Stimulated activated CD8-positive, alpha-beta memory T cell treated with anti-CD3 and anti-CD28 coated beads, Interleukin-4, amount 100 ng/mL, for 24 hours (primary cell): ENCODE measurements around the gene PSMG4.

ENCODE experiments used
- DNase-seq: peaks from one replicate; pipeline ENCODE4 v3.0.0-alpha.2; 2020; ENCODE audit warnings: low read depth

The PSMG4 gene, protein sequence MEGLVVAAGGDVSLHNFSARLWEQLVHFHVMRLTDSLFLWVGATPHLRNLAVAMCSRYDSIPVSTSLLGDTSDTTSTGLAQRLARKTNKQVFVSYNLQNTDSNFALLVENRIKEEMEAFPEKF

DNA sequence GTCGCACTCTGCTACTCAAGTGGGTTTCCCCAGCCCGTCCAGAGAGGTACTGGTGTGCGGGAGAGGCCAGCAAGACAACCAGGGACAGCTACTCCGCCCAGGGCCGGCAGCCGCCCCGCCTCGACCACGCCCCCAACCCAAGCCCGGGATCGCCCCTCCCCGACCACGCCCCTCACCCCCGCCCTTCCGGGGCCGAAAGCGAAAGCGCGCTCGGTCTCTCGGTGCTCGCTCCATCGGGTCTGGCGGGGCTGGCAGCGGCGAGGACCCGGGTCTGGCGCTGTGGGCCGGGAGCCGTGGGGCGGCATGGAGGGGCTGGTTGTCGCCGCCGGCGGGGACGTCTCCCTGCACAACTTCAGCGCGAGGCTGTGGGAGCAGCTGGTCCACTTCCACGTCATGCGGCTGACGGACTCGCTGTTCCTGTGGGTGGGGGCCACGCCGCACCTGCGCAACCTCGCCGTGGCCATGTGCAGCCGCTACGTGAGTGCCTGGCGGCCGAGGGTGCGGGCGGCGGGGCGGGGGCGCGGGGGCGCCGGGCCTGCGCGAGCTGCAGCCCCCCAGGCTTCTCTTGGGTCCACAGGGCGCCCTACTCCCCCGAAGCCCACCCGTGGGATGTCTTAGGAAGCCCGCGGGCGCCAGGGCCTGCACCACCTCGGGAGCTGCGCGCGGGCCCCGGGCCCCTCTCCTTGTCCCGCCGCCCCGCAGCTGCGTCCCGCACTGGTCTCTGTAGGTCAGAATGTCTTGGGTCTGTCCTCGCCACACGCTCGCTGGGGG is at the start of gene PSMG4:
PSMG4 (plus strand) TSS at position 228 of the 771 bp plus-strand sequence; CDS start at position 304, 76 bp downstream.
- peak; percentile 92 for DNase-seq

DNA sequence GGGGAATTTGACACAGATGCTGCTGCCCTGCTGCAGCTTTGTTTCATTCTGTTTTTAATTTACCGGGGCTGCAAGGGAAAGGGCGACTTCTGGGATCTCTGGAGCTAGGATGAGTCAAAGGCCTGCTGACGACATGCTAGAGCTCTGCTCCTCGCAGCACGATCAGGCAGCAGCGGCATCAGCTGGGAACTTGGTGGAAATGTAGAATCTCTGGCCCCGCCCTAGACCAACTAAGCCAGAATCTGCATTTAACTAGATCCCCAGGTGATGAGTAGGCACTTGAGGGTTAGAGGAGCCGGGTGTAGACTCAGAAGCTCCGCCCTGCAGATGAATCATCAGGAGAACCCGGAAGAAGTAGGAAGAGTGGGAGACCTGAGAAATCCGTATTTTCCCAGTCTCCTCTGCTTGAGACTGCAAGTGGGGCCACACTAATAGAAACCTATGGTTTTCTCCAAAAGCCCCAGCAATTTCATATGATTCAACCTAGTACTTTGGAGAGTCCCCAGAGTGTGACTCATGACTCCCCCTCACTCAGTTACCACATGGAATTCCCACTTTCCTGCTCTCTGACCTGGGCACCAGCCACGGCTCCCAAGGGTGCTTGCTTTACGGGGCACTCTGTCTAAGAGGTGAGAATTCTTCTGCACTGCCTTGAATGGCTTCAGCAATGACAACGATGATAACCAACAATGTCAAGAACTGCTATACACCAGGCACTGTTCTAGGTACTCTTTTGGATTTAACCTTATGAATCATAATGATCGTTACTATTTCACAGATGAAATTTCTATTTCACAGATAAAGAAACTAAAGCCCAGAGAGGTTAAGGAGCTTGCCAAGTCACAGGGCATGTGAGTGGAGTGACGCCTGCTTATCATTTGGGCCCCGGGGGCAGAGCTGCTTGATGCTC is 49.4 kb upstream of the PSMG4 start:
- peak; percentile 40 for DNase-seq

DNA sequence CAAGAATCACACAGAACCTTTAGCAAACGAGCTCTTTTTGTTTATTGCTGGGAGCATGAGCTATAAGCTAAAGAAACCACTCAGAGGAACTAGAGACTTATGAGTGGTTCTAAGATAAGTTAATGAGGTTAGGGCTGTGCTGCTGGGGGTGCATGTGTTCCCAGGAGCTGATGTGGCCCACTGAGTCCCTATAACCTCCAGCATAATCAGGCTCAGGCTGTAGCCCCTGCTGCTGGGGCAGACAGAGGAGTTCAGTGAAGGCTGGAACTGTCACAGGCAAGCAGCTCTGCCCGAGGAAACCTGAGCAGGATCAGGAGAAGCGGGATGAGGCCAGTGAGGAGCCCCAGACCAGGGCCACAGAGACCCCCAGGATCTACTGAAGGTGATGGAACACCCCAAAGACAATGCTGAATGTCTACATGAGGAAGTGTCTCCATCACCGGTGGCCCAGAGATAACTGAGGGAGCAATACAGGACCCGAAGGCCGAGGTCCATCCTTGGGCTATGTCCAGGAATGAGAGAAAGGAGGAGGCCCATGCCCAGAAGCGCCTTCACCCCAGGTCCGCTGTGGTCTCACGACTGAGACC is 48.6 kb upstream of the PSMG4 start:
- DNase-seq = no peak

DNA sequence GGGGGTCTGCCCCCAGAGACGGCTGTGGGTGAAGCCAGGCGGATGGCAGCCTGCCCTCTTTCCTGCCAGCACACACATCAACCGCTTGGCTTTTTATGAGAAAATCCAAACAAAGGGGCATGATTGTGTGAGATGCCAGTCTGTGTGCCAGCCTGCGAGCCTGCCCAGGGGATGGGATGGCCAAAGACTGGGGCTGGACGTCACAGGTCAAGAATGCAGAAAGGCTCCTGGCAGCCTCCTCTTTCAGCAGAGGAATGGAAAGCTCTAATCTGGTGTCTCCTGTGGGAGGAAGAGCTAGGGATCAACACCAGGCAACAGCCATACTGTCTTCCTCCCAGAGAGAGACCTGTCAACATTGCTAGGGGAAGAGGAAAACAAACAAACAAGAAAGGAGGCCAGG is 47.1 kb upstream of the PSMG4 start:
- no peak for DNase-seq

DNA sequence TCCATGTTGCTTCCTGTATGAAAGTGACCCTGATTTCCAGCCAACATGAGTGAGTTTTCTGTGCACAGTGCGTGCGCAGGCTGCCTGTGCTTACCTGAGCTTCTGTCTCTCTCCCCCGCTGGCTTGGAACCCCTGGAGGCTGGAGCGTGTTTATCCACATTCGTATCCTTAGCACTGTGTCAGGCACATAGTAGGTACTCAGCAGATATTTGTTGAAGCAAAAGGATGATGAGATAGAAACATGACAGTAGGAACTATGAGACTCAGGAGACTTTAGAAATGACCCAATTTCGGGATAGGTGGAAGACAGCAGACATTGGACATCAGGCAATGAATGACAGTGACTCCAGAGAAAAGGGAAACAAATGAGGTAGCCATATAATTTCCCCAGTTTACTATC is 46.5 kb upstream of the PSMG4 start:
- DNase-seq = no peak

DNA sequence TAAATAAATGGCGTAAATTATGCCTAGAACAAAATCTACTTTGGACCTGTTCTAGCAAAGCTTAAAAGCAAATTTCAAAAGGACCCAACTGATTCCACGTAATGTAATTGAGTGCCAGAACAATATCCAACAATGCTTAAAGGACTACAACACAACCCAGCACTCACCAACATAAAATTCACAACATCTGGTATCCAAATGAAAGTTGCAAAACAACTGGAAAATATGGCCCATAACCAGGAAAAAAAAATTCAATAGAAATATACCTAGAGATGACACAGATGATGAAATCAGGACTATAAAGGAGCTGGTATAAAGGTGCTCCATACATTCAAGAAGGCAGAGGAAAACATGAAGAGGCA is 45.4 kb upstream of the PSMG4 start:
- DNase-seq = no peak

DNA sequence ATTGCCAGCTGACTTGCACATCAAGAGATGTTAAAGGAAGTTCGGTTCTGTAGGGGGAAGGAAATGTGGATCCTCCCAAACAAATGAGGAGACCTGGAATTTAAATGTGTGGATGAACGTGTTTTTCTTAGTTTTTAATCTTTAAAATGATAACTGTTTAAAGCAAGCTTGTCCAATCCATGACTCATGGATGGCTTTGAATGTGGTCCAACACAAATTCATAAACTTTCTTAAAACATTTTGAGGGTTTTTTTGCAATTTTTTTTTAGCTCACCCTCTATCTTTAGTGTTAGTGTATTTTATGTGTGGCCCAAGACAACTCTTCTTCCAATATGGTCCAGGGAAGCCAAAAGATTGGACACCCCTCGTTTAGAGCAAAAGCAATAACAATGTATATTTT is 43.8 kb upstream of the PSMG4 start:
- no peak for DNase-seq

DNA sequence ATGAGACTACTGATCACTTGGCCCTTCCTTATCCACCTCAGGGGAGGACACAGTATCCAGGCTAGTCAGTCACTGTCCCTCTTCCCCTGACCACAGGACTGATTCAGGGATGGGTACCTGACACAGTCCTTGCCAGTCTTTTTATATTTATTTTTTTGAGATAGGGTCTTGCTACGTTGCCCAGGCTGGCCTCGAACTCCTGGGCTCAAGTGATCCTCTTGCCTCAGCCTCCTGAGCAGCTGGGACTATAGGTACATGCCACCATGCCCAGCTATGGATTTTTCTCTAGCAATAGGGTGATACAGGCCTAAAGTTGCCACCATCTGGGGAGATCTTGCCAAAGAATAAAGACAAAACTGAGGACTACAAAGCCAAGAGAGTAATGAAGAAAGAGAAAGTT is 41.5 kb upstream of the PSMG4 start:
- no peak for DNase-seq

DNA sequence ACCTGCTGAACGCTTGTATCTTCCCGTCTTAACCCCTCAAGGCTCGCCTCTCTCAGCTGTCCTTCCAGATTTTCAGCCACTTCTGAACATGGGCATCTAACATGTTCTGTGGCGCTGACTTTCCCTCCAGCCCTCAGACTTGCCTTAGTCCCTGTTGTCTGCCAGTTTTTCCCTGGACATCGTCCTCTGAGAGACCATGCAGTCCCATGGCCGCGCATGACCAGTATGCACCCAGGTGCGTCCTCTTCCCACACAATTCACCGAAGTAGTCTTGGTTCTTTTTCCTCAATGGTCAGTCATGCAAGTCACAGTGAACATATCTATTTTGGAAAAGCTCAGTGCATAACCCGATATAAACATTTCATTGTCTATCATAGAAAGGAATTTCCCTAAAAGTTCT is 40.5 kb upstream of the PSMG4 start:
- no peak for DNase-seq

DNA sequence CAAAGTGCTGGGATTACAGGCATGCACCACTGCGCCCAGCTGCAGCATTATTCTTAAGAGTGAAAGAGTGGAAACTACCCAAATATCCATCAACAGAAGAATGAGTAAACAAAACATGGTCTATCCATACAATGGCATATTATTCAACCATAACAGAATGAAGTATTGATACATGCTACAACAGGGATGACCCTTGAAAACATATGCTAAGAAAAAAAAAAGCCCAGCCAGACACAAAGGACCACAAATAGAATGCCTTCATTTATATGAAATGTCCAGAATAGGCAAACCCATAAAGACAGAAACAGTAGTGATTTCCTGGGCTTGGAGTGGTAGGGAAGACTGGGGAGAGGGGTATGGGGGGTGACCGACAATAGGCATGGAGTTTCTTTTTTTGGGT is 38.4 kb upstream of the PSMG4 start:
- no peak for DNase-seq

DNA sequence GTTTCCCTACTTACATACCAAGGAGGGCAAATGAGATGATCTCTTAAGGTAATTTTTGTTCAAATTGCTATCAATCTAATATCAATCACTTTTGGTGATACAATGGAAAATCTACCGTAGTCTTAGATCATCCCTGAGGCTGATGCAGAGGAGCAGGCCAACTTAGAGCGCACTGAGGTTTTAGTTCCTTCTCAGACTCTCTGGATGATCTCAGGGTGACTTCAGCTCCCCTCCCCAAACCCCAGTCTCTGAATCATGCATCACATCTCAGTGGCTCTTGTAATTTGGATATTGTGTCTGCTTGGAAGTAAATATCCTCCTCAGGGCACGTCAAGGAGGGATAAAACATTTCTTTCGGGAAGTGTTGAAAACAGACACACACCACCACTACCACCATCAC is 37.2 kb upstream of the PSMG4 start:
- DNase-seq = no peak

DNA sequence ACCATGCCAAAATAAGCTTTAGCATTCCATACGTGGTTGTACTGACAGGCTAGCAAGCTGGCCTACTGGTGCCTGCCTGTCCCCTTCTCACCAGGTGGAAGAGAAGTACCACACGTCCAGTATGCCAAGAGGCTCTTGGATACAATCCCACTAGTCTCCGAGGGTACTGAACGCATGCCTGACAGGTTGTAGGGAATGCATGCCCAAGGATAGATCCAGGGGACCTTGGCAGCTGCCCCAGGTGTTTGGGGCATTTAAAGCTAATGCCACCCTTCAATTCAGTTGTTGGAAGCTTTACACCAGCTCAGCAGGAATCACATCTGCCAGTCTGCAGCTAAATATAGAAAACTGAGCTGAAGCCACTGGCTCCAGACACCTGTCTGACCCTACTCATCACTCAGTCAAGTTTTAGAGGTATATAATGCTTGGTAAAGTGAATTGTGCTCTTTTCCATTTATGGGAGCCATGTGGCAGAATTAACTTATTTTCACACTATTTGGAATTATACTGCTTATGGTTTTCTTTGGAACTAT is 36.2 kb upstream of the PSMG4 start:
- no peak for DNase-seq

DNA sequence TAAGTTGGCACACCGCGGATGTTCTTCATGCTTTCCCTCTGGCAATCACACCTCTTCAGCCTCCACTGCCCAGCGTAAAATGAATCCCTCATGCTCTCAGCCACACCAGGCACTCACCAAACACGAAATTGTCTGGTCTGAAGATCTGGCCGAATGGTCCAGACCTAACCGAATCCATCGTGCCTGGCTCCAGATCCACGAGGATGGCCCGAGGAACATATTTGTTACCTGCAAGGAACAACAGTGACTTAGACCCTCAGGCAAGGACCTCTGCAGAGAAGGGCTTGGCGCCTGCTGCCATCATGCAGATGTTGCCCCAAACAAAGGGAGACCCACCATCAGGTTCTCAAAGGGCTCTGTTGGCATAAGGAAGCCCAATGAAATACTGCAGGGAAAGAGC is 32.7 kb upstream of the PSMG4 start:
- no peak for DNase-seq

DNA sequence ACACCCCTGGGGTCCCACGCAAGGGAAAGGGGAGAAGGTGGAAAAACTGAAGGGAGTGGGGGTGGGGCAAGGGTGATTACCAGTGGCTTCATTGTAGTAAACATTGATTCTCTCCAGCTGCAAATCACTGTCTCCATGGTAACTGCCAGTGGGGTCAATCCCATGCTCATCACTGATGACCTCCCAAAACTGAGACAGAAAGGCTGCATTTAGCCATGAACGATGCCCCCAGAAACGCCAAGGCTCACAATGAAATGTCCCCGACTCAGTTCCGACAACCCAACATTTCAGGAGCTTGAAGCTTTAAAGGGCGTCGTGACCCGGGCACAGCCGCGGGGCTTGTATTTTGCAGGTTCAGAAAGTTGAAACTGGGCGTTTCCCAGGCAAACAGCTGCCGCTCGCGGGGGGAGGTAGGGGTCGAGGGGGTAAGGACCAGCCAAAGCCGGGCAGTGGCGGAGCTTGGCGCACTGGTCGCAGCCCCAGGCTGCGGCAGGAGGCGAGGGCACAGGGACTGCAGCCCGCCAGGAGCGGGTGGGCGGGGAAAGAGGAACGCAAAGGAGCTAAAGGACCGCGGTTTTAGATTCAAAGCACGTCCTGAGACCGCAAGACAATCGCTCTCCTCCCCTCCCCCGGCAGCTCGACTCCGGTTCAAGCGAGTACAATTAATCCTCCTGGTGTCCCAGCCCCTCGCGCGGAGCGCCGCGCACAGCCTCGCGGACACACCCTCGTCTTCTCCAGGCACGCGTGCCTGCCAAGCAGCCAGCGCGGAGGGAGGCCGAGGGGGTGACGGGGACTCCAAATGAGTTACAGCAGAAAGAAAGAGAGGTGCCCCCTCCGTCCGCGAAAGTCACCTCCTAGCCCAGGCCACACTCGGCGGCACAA is 32.0 kb upstream of the PSMG4 start:
- DNase-seq = no peak

DNA sequence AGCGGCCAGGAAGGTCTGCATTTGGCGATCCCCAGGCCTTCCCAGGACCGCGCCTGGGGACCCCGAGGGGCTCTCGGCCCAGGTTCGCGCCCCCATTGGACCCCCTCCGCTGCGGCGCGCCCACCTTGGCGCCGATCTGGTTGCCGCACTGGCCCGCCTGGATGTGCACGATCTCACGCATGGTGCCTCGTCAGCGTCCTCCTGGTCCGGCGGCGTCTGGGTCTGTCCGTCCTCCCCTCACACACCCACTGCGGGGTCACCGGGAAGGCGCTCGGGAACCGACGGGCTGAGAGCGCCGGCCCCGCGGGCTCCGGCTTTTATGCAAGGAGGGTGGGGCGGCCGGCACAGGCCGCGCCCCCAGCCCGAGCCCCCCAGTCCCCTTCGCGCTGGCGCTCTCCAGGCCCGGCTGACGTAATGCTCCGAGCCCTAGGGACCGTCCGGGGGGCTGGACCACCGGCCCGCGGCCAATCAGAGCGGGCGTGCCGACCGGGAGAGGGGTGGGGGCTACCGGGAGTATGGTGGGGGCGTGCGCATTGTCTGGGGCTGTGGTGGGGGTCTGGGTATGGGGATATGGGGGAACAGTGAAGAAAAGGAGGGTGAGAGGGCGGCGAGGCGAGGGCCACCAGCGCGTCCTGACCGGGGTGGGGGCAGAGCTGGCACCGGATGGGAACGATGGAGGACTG is 31.2 kb upstream of the PSMG4 start, which contains the start of gene TUBB2B:
TUBB2B (minus strand) TSS at position 291 of the 683 bp plus-strand sequence; CDS start at position 181, 110 bp downstream.
- no peak for DNase-seq

DNA sequence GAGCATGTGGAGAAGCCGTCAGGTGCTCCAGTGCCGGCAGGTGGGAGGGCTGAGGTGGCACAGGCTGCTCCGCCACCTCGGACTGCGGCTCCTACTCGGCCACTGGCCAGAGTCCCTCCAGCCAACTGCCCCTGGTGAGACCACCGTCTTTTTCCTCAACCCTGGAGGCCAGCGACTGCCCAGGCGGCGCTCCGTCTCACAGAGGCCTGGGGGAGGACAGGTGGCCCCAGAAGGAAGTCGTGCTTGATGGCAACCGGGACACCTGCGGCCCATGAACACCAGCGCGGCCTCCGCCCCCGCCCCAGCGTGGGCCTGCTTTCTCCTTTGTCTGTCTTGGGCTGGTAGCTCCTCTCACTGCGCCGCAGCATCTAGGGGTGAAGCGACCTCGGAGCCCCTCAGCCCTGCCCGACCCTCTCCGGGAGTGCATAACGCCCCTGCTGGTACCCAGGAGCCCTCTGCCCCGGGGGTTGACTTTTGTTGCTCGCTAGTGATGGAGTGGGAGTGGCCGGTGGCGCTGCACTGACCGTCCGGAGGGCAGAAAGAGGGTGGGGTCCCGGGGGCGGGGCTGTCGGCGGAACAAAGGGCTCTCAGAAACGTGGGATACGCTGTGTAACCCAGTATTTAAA is 30.6 kb upstream of the PSMG4 start:
- no peak for DNase-seq

DNA sequence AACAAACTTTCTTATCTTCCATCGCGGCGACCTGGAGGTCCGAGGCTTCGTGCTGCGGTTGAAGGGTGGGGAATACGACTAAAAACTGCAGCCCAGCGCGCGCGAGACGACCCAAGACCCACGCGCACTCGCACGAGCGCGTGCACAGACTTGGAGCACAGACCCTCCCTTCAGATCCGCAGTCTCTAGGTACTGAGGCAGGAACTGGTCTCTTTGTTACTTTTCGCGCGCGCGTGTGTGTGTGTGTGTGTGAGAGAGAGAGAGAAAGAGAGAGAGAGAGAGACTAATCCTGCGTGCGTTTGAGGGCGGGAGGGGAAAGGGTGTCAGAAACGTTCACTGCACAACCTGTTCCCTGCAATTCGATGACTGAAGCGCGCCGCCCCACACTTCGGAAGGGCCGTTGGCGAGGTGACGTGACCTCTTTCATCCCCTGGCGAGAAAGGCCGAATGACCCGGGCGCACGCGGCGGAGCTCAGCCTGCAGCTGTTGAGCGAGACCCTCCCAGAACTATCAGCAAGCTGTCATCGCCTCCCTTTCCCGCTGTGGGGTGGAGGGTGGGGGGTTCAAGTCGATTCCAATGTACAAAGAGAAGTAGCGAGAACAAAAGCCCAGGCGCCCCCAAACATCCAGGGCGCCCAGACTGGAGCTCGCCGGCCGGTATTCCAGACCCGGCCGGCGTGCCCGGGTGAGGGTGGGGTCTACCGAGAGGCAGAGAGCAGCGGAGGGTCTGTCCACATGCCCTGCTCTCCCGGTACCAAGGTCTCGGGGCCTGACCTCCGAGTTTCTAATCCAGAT is 29.8 kb upstream of the PSMG4 start:
- no peak for DNase-seq

DNA sequence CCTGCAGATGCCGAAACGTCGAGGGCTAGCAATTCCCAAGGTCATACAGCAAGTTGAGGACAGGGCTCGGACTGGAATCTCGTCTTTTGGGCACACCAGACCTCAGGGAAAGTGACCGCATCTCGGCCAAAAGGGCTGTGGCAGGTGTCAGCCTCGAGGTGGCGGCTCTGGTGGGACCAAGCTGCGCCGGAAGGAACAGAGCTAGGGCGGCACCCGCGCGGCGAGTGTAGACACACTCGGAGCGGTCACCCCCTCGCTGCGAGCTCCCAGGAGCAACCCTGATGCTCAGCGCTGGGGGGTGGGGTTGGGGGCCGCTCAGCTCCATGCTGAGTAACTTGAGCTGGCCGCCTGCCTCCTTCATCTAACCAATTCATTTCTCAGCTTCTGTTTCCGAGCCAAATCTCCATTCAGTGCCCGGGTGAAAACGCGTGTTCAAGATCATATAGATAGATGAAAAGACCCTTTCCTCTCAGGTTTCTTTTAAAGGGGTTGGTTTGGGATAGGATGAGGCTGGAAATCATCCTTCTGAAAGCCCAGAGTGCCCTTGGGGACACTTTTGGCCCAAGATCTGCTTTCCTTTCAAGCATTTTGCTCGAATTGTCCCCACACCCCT is 29.1 kb upstream of the PSMG4 start:
- no peak for DNase-seq
